ENCODE results near the gene MGAT1.

GRCh38 chr5:180844432-180844831 is 41.8 kb upstream of the MGAT1 start:
- TF ChIP-seq CTCF (IDR thresholded peaks at IDR 0.05) (no peak), POLR2A (IDR thresholded peaks at IDR 0.05) (no peak)
